Vagina (tissue), 2 donors: ENCODE data around the gene DCC. TPM values are rescaled to one million over a fixed set of nuclear protein-coding genes. Genes with fewer than 3 reads are reported as not detected.

Experiments used
- DNase-seq, 2 donors: peaks; one replicate each; pipeline ENCODE4 v3.0.0-alpha.2; 2017; ENCODE audit errors: extremely low spot score in 2 of 2
- H3K27ac ChIP-seq: fragments of 200-600 bp; sonication (generic); one replicate; pipeline ENCODE4 v1.5.1; 2019
- H3K27me3 ChIP-seq: fragments of 200-600 bp; sonication (generic); one replicate; pipeline ENCODE4 v1.5.1; 2019
- H3K36me3 ChIP-seq, 2 donors: fragments of 200-600 bp; sonication (generic); one replicate each; pipeline ENCODE4 v1.5.1; 2017 to 2019
- H3K4me1 ChIP-seq: fragments of 200-600 bp; sonication (generic); one replicate; pipeline ENCODE4 v1.5.1; 2019
- H3K4me3 ChIP-seq, 2 donors: fragments of 200-600 bp; sonication (generic); 1 replicate in 1 of 2; 2 replicates in 1 of 2; pipeline ENCODE4 v1.5.1; 2016 to 2019
- H3K9me3 ChIP-seq: fragments of 200-600 bp; sonication (generic); one replicate; pipeline ENCODE4 v1.5.1; 2019
- CTCF ChIP-seq, 3 experiments: fragments of 450-650 bp in 2 of 3; fragments of 200-600 bp in 1 of 3; sonication (generic) in 1 of 3; IDR thresholded peaks; one replicate each; pipeline ENCODE4 v1.5.1; 2017 to 2019; ENCODE audit warnings: antibody characterized with exemption in 3 of 3, mild to moderate bottlenecking in 2 of 3, moderate library complexity in 2 of 3
- POLR2A ChIP-seq, 2 donors: fragments of 450-650 bp; IDR thresholded peaks; one replicate each; pipeline ENCODE4 v1.6.1; 2017; ENCODE audit warnings: antibody characterized with exemption in 2 of 2, mild to moderate bottlenecking in 2 of 2, moderate library complexity in 2 of 2
- POLR2AphosphoS5 ChIP-seq, 2 donors: sonication (generic); formaldehyde crosslinking; IDR thresholded peaks; one replicate each; pipeline ENCODE4 v1.9.0; 2017; ENCODE audit warnings: antibody characterized with exemption in 2 of 2, mild to moderate bottlenecking in 2 of 2, low read depth in 1 of 2; ENCODE audit not compliant: insufficient read depth in 1 of 2
- intact Hi-C: fragments of 100-400 bp; cut with DNase I; formaldehyde crosslinking; loops from one replicate; pipeline ENCODE4 v1.15.1; 2023
- total RNA-seq: library from RNA; depleted of rRNA; stranded (reverse); fragments of >200 nt; gene quantifications from one replicate; pipeline ENCODE4 v1.2.3, GENCODE V29; 2016

The DCC gene
- total RNA-seq, 1 donor from 2014 or later: not detected

DNA sequence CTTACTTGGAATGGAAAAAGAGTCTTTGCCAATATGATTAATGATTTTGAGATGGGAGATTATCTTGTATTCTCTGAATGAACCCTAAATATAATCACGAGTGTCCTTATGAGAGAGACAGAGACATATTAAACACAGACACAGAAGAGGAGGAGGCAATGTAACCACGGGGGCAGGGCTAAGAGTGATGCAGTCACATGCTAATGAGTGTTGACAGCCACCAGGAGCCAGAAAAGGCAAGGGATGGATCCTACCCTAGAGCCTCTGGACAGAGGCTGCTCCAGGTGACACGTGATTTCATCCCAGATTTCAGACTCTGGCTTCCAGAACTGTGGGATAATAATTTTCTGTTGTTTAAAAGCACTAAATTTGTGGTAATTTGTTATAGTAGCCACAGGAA lies 1204.9 kb downstream of the DCC start:
- no peak overlapping the region for H3K27ac ChIP-seq
- no peaks in the 10 kb centered on the region for H3K4me1 ChIP-seq
- no peaks in the 10 kb centered on the region for H3K36me3 ChIP-seq
- intact Hi-C loops: no loop called here
- no peak for DNase-seq
- no peaks in the 10 kb centered on the region for H3K27me3 ChIP-seq
- no peaks in the 10 kb centered on the region for H3K9me3 ChIP-seq
- TF ChIP-seq POLR2AphosphoS5 (IDR thresholded peaks at IDR 0.05; ENCODE audit: insufficient read depth in 1 of 2, low read depth in 1 of 2): no peak
- TF ChIP-seq CTCF (IDR thresholded peaks at IDR 0.05): no peak
- no peak for TF ChIP-seq POLR2A (IDR thresholded peaks at IDR 0.05)
- no peak overlapping the region for H3K4me3 ChIP-seq

GRCh38 chr18:53551868-53552426 lies 1212.0 kb downstream of the DCC start:
- intact Hi-C loops: no loop called here
- TF ChIP-seq CTCF (IDR thresholded peaks at IDR 0.05) (no peak), POLR2AphosphoS5 (IDR thresholded peaks at IDR 0.05; ENCODE audit: insufficient read depth in 1 of 2, low read depth in 1 of 2) (no peak), POLR2A (IDR thresholded peaks at IDR 0.05) (no peak)
- no peak for DNase-seq

GRCh38 chr18:53553030-53553429 lies 1213.0 kb downstream of the DCC start:
- Histone ChIP-seq H3K36me3 (no peaks in the 10 kb centered on the region), H3K27ac (no peak overlapping the region), H3K4me3 (no peak overlapping the region), H3K4me1 (no peaks in the 10 kb centered on the region), H3K9me3 (no peaks in the 10 kb centered on the region), H3K27me3 (no peaks in the 10 kb centered on the region)
- no peak for DNase-seq
- intact Hi-C loops: no loop called here
- TF ChIP-seq POLR2AphosphoS5 (IDR thresholded peaks at IDR 0.05; ENCODE audit: insufficient read depth in 1 of 2, low read depth in 1 of 2): no peak
- no peak for TF ChIP-seq POLR2A (IDR thresholded peaks at IDR 0.05)
- TF ChIP-seq CTCF (IDR thresholded peaks at IDR 0.05): no peak

More at GRCh38 chr18:53551868-53552426, 1212.0 kb downstream of the DCC start:
- Histone ChIP-seq H3K4me1 (no peaks in the 10 kb centered on the region), H3K27me3 (no peaks in the 10 kb centered on the region), H3K27ac (no peak overlapping the region), H3K4me3 (no peak overlapping the region), H3K9me3 (no peaks in the 10 kb centered on the region), H3K36me3 (no peaks in the 10 kb centered on the region)

- Histone ChIP-seq H3K9me3 (no peaks in the 10 kb centered on the region), H3K4me1 (no peaks in the 10 kb centered on the region), H3K36me3 (no peaks in the 10 kb centered on the region), H3K27ac (no peak overlapping the region), H3K4me3 (no peak overlapping the region), H3K27me3 (no peaks in the 10 kb centered on the region)
- TF ChIP-seq POLR2AphosphoS5 (IDR thresholded peaks at IDR 0.05; ENCODE audit: insufficient read depth in 1 of 2, low read depth in 1 of 2): no peak
- TF ChIP-seq POLR2A (IDR thresholded peaks at IDR 0.05): no peak
- TF ChIP-seq CTCF (IDR thresholded peaks at IDR 0.05): no peak
- no peak for DNase-seq
- intact Hi-C loops: no loop called here
These were observed 1216.5 kb downstream of the DCC start for GRCh38 chr18:53556450-53556849.

DNA sequence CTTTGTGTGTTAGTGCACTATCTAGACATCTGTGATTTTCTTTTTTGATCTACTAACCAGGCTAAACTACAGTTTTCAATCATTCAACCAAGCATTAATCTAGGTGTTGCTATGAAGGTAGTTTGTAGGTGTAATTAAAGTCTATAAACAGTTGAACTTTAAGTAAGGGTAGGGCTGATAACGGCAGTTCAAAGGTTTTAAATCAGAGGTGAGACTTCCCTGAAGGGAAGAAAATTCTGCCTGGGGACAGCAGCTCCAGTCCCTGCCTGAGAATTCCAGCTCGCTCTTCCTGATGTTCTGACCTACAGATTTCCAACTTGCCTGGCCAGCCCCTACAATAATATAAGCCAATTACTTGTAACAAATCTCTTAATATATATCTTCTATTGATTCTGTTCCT lies 1220.5 kb downstream of the DCC start:
- Histone ChIP-seq H3K27ac (no peak overlapping the region), H3K4me1 (no peaks in the 10 kb centered on the region), H3K4me3 (no peak overlapping the region), H3K36me3 (no peaks in the 10 kb centered on the region), H3K27me3 (no peaks in the 10 kb centered on the region), H3K9me3 (no peaks in the 10 kb centered on the region)
- no peak for DNase-seq
- intact Hi-C loops: no loop called here
- TF ChIP-seq POLR2A (IDR thresholded peaks at IDR 0.05): no peak
- no peak for TF ChIP-seq POLR2AphosphoS5 (IDR thresholded peaks at IDR 0.05; ENCODE audit: insufficient read depth in 1 of 2, low read depth in 1 of 2)
